ENCODE measurements around the gene CBARP. TPM values are rescaled to one million over a fixed set of nuclear protein-coding genes. Genes with fewer than 3 reads are reported as not detected.

The CBARP gene
- total and polyA plus RNA-seq, 2 of the 4 experiments (the other 2 are of a cell fraction) = 0.18 to 3.9 TPM

GRCh38 chr19:1220477-1220930 is 17.3 kb downstream of the CBARP start:
- WGBS, 2 experiments (ENCODE audit: extremely low coverage in 2 of 2, insufficient read length in 1 of 2) = 92% methylated on average over 16 of the region's 33 CpGs; no CpG with 5 or more reads in 1 of the 2 experiments

More at GRCh38 chr19:1220477-1220930, 17.3 kb downstream of the CBARP start:
- H3K9ac ChIP-seq (ENCODE audit: low read depth, low read length) = no peak overlapping the region
- peaks cover 38% of the 10 kb centered on the region for H3K36me3 ChIP-seq (ENCODE audit: control insufficient read depth, insufficient read depth, low read length)
- ATAC-seq (ENCODE audit: low read depth) = no peak
- no TSS peak for BruUV-seq (replicated peaks)
- no peak overlapping the region for H2AK5ac ChIP-seq (ENCODE audit: low read depth, low read length)
- no peak overlapping the region for H3K27ac ChIP-seq (ENCODE audit: insufficient read depth, low read length)
- no peak overlapping the region for H4K8ac ChIP-seq (ENCODE audit: low read depth in 2 of 2, low read length in 2 of 2)
- POLR2A ChIA-PET (ENCODE audit: unreplicated experiment) = no interaction called here
- H3K9me3 ChIP-seq (ENCODE audit: control insufficient read depth, insufficient read depth, low read length) = no peaks in the 10 kb centered on the region
- peaks cover 18 to 63% of the 10 kb centered on the region in 2 experiments; a peak in 3 of 4 replicates for H3K79me1 ChIP-seq (ENCODE audit: low read depth in 1 of 2, low read length in 2 of 2)
- no peak overlapping the region for H2BK120ac ChIP-seq (ENCODE audit: low read depth, low read length)
- dilution Hi-C loops (cut with HindIII; ENCODE audit: low sequenced_read_pairs, unreplicated experiment) (no loop called here), intact Hi-C loops (cut with micrococcal nuclease) (loop anchor here (2.0 kb wide), 1 partner anchor 46 kb away; no protein-coding TSS in a partner anchor), in situ Hi-C loops (cut with MboI; ENCODE audit: low sequenced_read_pairs) (no loop called here)
- H2BK20ac ChIP-seq (ENCODE audit: low read depth, low read length) = no peak overlapping the region
- H4K91ac ChIP-seq (ENCODE audit: insufficient read depth, low read depth, low read length) = no peak overlapping the region
- no peak for DNase-seq
- CTCF ChIA-PET = interaction anchor here (0.6 kb wide), 1 partner anchor 51 kb away, joined by 3 read pairs; no protein-coding TSS in a partner anchor
- H3K27me3 ChIP-seq (ENCODE audit: control insufficient read depth, insufficient read depth, low read length) = no peaks in the 10 kb centered on the region
- H3K9me1 ChIP-seq (ENCODE audit: insufficient read depth, low read length) = no peaks in the 10 kb centered on the region
- no peak overlapping the region for H3K4me3 ChIP-seq (ENCODE audit: insufficient read depth, low read depth, low read length)
- H3K4me2 ChIP-seq (ENCODE audit: low read depth, low read length) = no peak overlapping the region
- H3K56ac ChIP-seq (ENCODE audit: extremely low read depth, insufficient read depth, low read length) = no peak overlapping the region
- peaks cover 4% of the 10 kb centered on the region for H3K4me1 ChIP-seq (ENCODE audit: control insufficient read depth, insufficient read depth, low read length)
- H2BK5ac ChIP-seq (ENCODE audit: low read depth, low read length, poor library complexity, severe bottlenecking) = no peak overlapping the region
- H4K5ac ChIP-seq (ENCODE audit: low read depth, low read length) = no peak overlapping the region
- H3K23ac ChIP-seq (ENCODE audit: low read depth, low read length) = no peak overlapping the region
- TF ChIP-seq RFX5 (IDR thresholded peaks at IDR 0.05; ENCODE audit: low read depth, low read length) = no peak
- TF ChIP-seq USF2 (IDR thresholded peaks at IDR 0.05; ENCODE audit: low read depth, low read length) = no peak
- TF ChIP-seq CHD1 (IDR thresholded peaks at IDR 0.05; ENCODE audit: low read depth, low read length) = no peak
- no peak for TF ChIP-seq CEBPB (IDR thresholded peaks at IDR 0.05; ENCODE audit: low read depth, low read length)
- TF ChIP-seq NFE2L2 (IDR thresholded peaks at IDR 0.05; ENCODE audit: low read depth, low read length) = no peak
- TF ChIP-seq FOS (IDR thresholded peaks at IDR 0.05; ENCODE audit: low read depth, low read length) = no peak
- TF ChIP-seq SMC3 (IDR thresholded peaks at IDR 0.05; ENCODE audit: low read depth, low read length) = no peak
- TF ChIP-seq POLR2A (IDR thresholded peaks at IDR 0.05; ENCODE audit: low read depth, low read length) = no peak
- no peak for TF ChIP-seq MXI1 (IDR thresholded peaks at IDR 0.05; ENCODE audit: borderline replicate concordance, low read depth, low read length)
- no peak for TF ChIP-seq BHLHE40 (IDR thresholded peaks at IDR 0.05; ENCODE audit: low read depth, low read length)
- no peak for TF ChIP-seq MAFK (IDR thresholded peaks at IDR 0.05; ENCODE audit: low read depth, low read length)
- TF ChIP-seq MAZ (IDR thresholded peaks at IDR 0.05; ENCODE audit: borderline replicate concordance, low read depth, low read length) = no peak
- TF ChIP-seq ELK1 (IDR thresholded peaks at IDR 0.05; ENCODE audit: borderline replicate concordance, low read depth, low read length) = no peak
- no peak for TF ChIP-seq RCOR1 (IDR thresholded peaks at IDR 0.05; ENCODE audit: insufficient replicate concordance, low read length)
- no peak for TF ChIP-seq CTCF (conservative IDR thresholded peaks at IDR 0.05; ENCODE audit: low read depth, low read length)
- no peak for TF ChIP-seq RAD21 (IDR thresholded peaks at IDR 0.05; ENCODE audit: low read length)
- H2AK9ac ChIP-seq (replicated peaks; ENCODE audit: low read depth, low read length, poor library complexity) = no peak overlapping the region
- no peak overlapping the region for H3K14ac ChIP-seq (replicated peaks; ENCODE audit: low read depth, low read length)
- H3K18ac ChIP-seq (ENCODE audit: low read depth, low read length) = no peak overlapping the region
- H2BK15ac ChIP-seq (ENCODE audit: low read depth, low read length) = no peak overlapping the region
- H3K4ac ChIP-seq (ENCODE audit: low read depth, low read length) = no peak overlapping the region
- H4K20me1 ChIP-seq (ENCODE audit: insufficient read depth, low read length) = peaks cover 47% of the 10 kb centered on the region
- no peak overlapping the region for H2AFZ ChIP-seq (replicated peaks; ENCODE audit: low read length, poor library complexity)
